Testis (tissue), 2 donors: Measurements from ENCODE around the gene TMTC4.

ENCODE experiments used
- POLR2A ChIP-seq: fragments of 450-650 bp; IDR thresholded peaks from one replicate; pipeline ENCODE4 v1.6.1; 2017; ENCODE audit warnings: antibody characterized with exemption, mild to moderate bottlenecking, moderate library complexity
- TF ChIP-seq, protein P1 (sequence below), 3 experiments: fragments of 450-650 bp in 2 of 3; fragments of 200-600 bp in 1 of 3; sonication (generic) in 1 of 3; IDR thresholded peaks; one replicate each; pipeline ENCODE4 v1.5.1; 2016 to 2019; ENCODE audit warnings: antibody characterized with exemption in 3 of 3, mild to moderate bottlenecking in 2 of 3, moderate library complexity in 1 of 3

DNA sequence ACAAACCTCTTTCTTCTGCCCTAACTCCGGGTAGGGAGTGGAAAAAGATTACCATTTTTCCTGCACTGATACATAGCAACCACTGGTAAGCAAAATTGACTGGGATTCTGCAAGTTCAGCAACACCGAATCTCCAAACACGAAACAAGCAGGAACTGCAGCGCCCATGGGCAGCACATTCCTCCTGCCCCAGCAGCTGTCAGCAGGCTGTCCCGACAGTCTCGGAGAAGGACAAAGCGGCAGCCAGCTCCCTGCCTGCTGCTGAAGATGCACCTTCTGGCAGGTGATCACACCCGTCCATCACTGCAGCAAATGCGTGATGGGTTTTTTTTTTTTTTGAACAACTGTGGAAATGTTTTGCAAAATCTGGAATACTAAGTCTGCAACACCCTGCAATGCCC is 6.7 kb downstream of the TMTC4 start:
- TF ChIP-seq POLR2A: no peak
- TF ChIP-seq, protein P1, sequence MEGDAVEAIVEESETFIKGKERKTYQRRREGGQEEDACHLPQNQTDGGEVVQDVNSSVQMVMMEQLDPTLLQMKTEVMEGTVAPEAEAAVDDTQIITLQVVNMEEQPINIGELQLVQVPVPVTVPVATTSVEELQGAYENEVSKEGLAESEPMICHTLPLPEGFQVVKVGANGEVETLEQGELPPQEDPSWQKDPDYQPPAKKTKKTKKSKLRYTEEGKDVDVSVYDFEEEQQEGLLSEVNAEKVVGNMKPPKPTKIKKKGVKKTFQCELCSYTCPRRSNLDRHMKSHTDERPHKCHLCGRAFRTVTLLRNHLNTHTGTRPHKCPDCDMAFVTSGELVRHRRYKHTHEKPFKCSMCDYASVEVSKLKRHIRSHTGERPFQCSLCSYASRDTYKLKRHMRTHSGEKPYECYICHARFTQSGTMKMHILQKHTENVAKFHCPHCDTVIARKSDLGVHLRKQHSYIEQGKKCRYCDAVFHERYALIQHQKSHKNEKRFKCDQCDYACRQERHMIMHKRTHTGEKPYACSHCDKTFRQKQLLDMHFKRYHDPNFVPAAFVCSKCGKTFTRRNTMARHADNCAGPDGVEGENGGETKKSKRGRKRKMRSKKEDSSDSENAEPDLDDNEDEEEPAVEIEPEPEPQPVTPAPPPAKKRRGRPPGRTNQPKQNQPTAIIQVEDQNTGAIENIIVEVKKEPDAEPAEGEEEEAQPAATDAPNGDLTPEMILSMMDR (IDR thresholded peaks at IDR 0.05): no peak
